Loucy (cell line): ENCODE results near the gene TMEM178B.

ENCODE experiments used
- CTCF ChIP-seq: fragments of 200-600 bp; sonication (generic); conservative IDR thresholded peaks from 2 replicates; pipeline ENCODE4 v1.5.1; 2014; ENCODE audit warnings: mild to moderate bottlenecking, antibody characterized with exemption, low read length
- EZH2phosphoT487 ChIP-seq: fragments of 200-600 bp; IDR thresholded peaks from 2 replicates; pipeline ENCODE4 v1.6.1; 2018; ENCODE audit warnings: antibody characterized with exemption, mild to moderate bottlenecking, moderate library complexity, borderline replicate concordance

- TF ChIP-seq CTCF: no peak
- no peak for TF ChIP-seq EZH2phosphoT487
Measured at GRCh38 chr7:141243368-141243767, 169.5 kb downstream of the TMEM178B start.
